Prostate gland (tissue), 2 donors: Measurements from ENCODE around the gene FAM43A. TPM values are rescaled to one million over a fixed set of nuclear protein-coding genes. Genes with fewer than 3 reads are reported as not detected.

Source experiments
- DNase-seq: peaks from one replicate; pipeline ENCODE4 v3.0.0-alpha.2; 2019; ENCODE audit warnings: low spot score
- H3K27ac ChIP-seq, 2 donors: fragments of 200-600 bp; sonication (generic); 2 replicates each; pipeline ENCODE4 v1.5.1; 2017 to 2019
- H3K27me3 ChIP-seq: fragments of 200-600 bp; sonication (generic); replicated peaks from 2 replicates; pipeline ENCODE4 v1.5.1; 2019; ENCODE audit not compliant: insufficient read depth
- H3K36me3 ChIP-seq, 2 donors: fragments of 200-600 bp; sonication (generic); 1 replicate in 1 of 2; 2 replicates in 1 of 2; pipeline versions ENCODE4 v1.5.1 to v1.8.1; 2017 to 2019
- H3K4me1 ChIP-seq: fragments of 200-600 bp; sonication (generic); replicated peaks from 2 replicates; pipeline ENCODE4 v1.5.1; 2019
- H3K4me3 ChIP-seq, 2 donors: fragments of 200-600 bp; sonication (generic); 2 replicates each; pipeline ENCODE4 v1.5.1; 2017 to 2019
- H3K9me3 ChIP-seq: fragments of 200-600 bp; sonication (generic); 2 replicates; pipeline ENCODE4 v1.5.1; 2017
- CTCF ChIP-seq, 4 experiments: fragments of 200-600 bp in 2 of 4; fragments of 450-650 bp in 2 of 4; sonication (generic) in 2 of 4; IDR thresholded peaks; 1 replicate in 3 of 4; 2 replicates in 1 of 4; pipeline ENCODE4 v1.5.1; 2016 to 2019; ENCODE audit warnings: antibody characterized with exemption in 4 of 4, mild to moderate bottlenecking in 2 of 4, moderate library complexity in 2 of 4
- POLR2A ChIP-seq: fragments of 450-650 bp; IDR thresholded peaks from one replicate; pipeline ENCODE4 v1.6.1; 2016; ENCODE audit warnings: antibody characterized with exemption, mild to moderate bottlenecking
- POLR2AphosphoS5 ChIP-seq: sonication (generic); formaldehyde crosslinking; IDR thresholded peaks from one replicate; pipeline ENCODE4 v1.6.1; 2017; ENCODE audit warnings: antibody characterized with exemption
- WGBS: methylation state at CpG from one replicate; pipeline ENCODE4 v1.1.5; 2018; 5-methylcytosine and 5-hydroxymethylcytosine counted together
- intact Hi-C: fragments of 100-400 bp; cut with DNase I; formaldehyde crosslinking; loops from one replicate; pipeline ENCODE4 v1.14.2; 2022
- total RNA-seq, 2 donors: library from RNA; depleted of rRNA; stranded (reverse); fragments of >200 nt; gene quantifications; one replicate each; pipeline ENCODE4 v1.1.0, GENCODE V29; 2016

Gene FAM43A
- total RNA-seq, 2 donors from 2014 or later, result 39.6 to 93.6 TPM

- no peak for TF ChIP-seq POLR2AphosphoS5
- TF ChIP-seq POLR2A, result no peak
- no peak for TF ChIP-seq CTCF (IDR thresholded peaks at IDR 0.05)
- 81% methylated on average over 5 of the region's 5 CpGs for WGBS
- Histone ChIP-seq H3K9me3 (no peaks in the 10 kb centered on the region), H3K36me3 (no peaks in the 10 kb centered on the region), H3K4me3 (no peak overlapping the region), H3K4me1 (no peaks in the 10 kb centered on the region), H3K27ac (peak overlapping the region in 1 of 2 donors; percentile 1), H3K27me3 (no peaks in the 10 kb centered on the region)
- no peak for DNase-seq
- intact Hi-C loops, result no loop called here
Measured at GRCh38 chr3:194658477-194659242, 27.0 kb upstream of the FAM43A start.

GRCh38 chr3:194659778-194660177 lies 25.9 kb upstream of the FAM43A start:
- Histone ChIP-seq H3K36me3 (no peaks in the 10 kb centered on the region), H3K27me3 (no peaks in the 10 kb centered on the region), H3K27ac (no peak overlapping the region), H3K9me3 (no peaks in the 10 kb centered on the region), H3K4me1 (no peaks in the 10 kb centered on the region), H3K4me3 (no peak overlapping the region)
- DNase-seq, result no peak
- no peak for TF ChIP-seq POLR2AphosphoS5
- TF ChIP-seq CTCF (IDR thresholded peaks at IDR 0.05), result no peak
- no peak for TF ChIP-seq POLR2A
- 88% methylated on average over 7 of the region's 7 CpGs for WGBS
- intact Hi-C loops, result no loop called here

- no peaks in the 10 kb centered on the region for H3K27me3 ChIP-seq
- H3K4me1 ChIP-seq, result no peaks in the 10 kb centered on the region
- TF ChIP-seq POLR2A, result no peak
- no peak for TF ChIP-seq POLR2AphosphoS5
- TF ChIP-seq CTCF (IDR thresholded peaks at IDR 0.05), result no peak
- H3K9me3 ChIP-seq, result no peaks in the 10 kb centered on the region
- WGBS, result 71% methylated on average over 3 of the region's 3 CpGs
- intact Hi-C loops, result no loop called here
- peaks cover 0 to 3% of the 10 kb centered on the region in 2 donors for H3K36me3 ChIP-seq
- no peak overlapping the region for H3K4me3 ChIP-seq
- H3K27ac ChIP-seq, result no peak overlapping the region
- no peak for DNase-seq
Measured at GRCh38 chr3:194661374-194661773, 24.3 kb upstream of the FAM43A start.

- intact Hi-C loops, result no loop called here
- no peak for TF ChIP-seq CTCF (IDR thresholded peaks at IDR 0.05)
- no peak for TF ChIP-seq POLR2A
- no peak for TF ChIP-seq POLR2AphosphoS5
- Histone ChIP-seq H3K27ac (no peak overlapping the region), H3K9me3 (no peaks in the 10 kb centered on the region), H3K27me3 (no peaks in the 10 kb centered on the region), H3K4me3 (no peak overlapping the region), H3K36me3 (peaks cover 0 to 3% of the 10 kb centered on the region in 2 donors), H3K4me1 (no peaks in the 10 kb centered on the region)
- no peak for DNase-seq
- WGBS, result 71% methylated on average over 6 of the region's 6 CpGs
Measured at GRCh38 chr3:194661946-194662345, 23.7 kb upstream of the FAM43A start.

- Histone ChIP-seq H3K27ac (no peak overlapping the region), H3K27me3 (no peaks in the 10 kb centered on the region), H3K36me3 (peaks cover 0 to 3% of the 10 kb centered on the region in 2 donors), H3K9me3 (no peaks in the 10 kb centered on the region), H3K4me3 (no peak overlapping the region), H3K4me1 (no peaks in the 10 kb centered on the region)
- DNase-seq, result no peak
- TF ChIP-seq CTCF (IDR thresholded peaks at IDR 0.05), result no peak
- TF ChIP-seq POLR2A, result no peak
- TF ChIP-seq POLR2AphosphoS5, result no peak
- intact Hi-C loops, result no loop called here
- 92% methylated on average over 7 of the region's 7 CpGs for WGBS
Measured at GRCh38 chr3:194664857-194665256, 20.8 kb upstream of the FAM43A start.
